Anterior cingulate cortex (tissue), 58 donors: ENCODE results near the gene PINK1.
A peak's percentile ranks its signal among the peaks of the same experiment; 100 is the strongest.

Source experiments
- DNase-seq, 58 donors: peaks; one replicate each; lab custom pipeline; 2025; lab: John Stamatoyannopoulos, UW

Gene PINK1

GRCh38 chr1:20641975-20642374, 8.7 kb downstream of the PINK1 start:
- no peak for DNase-seq

- DNase-seq: no peak
Measured at GRCh38 chr1:20643080-20643479, 9.8 kb downstream of the PINK1 start.

- DNase-seq: no peak
Measured at GRCh38 chr1:20644416-20644815, 11.2 kb downstream of the PINK1 start.

- DNase-seq: no peak
Measured at GRCh38 chr1:20645414-20645813, 12.2 kb downstream of the PINK1 start.

GRCh38 chr1:20648438-20648837, 15.2 kb downstream of the PINK1 start:
- DNase-seq: no peak

- DNase-seq: no peak
Measured at GRCh38 chr1:20648946-20649345, 15.7 kb downstream of the PINK1 start.

- no peak for DNase-seq
Measured at GRCh38 chr1:20652300-20652699, 19.0 kb downstream of the PINK1 start.

- peak in 44 of 58 donors; percentile 6 to 80 (median 43) for DNase-seq
Measured at GRCh38 chr1:20654104-20654690, 20.9 kb downstream of the PINK1 start.

- no peak for DNase-seq
Measured at GRCh38 chr1:20657024-20657423, 23.8 kb downstream of the PINK1 start.

- DNase-seq: no peak
Measured at GRCh38 chr1:20658166-20658915, 25.1 kb downstream of the PINK1 start.

- DNase-seq: no peak
Measured at GRCh38 chr1:20660363-20660762, 27.1 kb downstream of the PINK1 start.

- DNase-seq: no peak
Measured at GRCh38 chr1:20660847-20661206, 27.6 kb downstream of the PINK1 start.

- peak; percentile 73 to 100 (median 96) for DNase-seq
Measured at GRCh38 chr1:20661207-20662109, 28.2 kb downstream of the PINK1 start, which contains the start of gene DDOST. Gene DDOST (minus strand): TSS chr1:20661369. CDS start chr1:20661350, 19 bp downstream.

- no peak for DNase-seq
Measured at GRCh38 chr1:20662110-20662475, 28.8 kb downstream of the PINK1 start.

GRCh38 chr1:20663365-20663764, 30.1 kb downstream of the PINK1 start:
- no peak for DNase-seq

- no peak for DNase-seq
Measured at GRCh38 chr1:20663969-20664715, 30.9 kb downstream of the PINK1 start.

- no peak for DNase-seq
Measured at GRCh38 chr1:20665726-20666125, 32.5 kb downstream of the PINK1 start.

GRCh38 chr1:20666146-20666545, 32.9 kb downstream of the PINK1 start:
- no peak for DNase-seq

GRCh38 chr1:20666804-20667203, 33.5 kb downstream of the PINK1 start:
- DNase-seq: no peak

- no peak for DNase-seq
Measured at GRCh38 chr1:20668581-20668980, 35.3 kb downstream of the PINK1 start.

- DNase-seq: no peak
Measured at GRCh38 chr1:20670936-20671335, 37.7 kb downstream of the PINK1 start.
